Stomach (tissue), 9 donors: Measurements from ENCODE around the gene TJP1. TPM values are rescaled to one million over a fixed set of nuclear protein-coding genes. Genes with fewer than 3 reads are reported as not detected.
A peak's percentile ranks its signal among the peaks of the same experiment; 100 is the strongest.

Experiments
- DNase-seq, 2 donors: peaks; one replicate each; pipeline versions ENCODE4 v3.0.0 to v3.0.0-alpha.2; 2013 to 2019
- H3K27ac ChIP-seq, 5 donors: fragments of 200-600 bp in 4 of 5; sonication (generic) in 4 of 5; one replicate each; pipeline ENCODE4 v1.5.1; 2013 to 2019; ENCODE audit warnings: mild to moderate bottlenecking in 1 of 5, moderate library complexity in 1 of 5
- H3K27me3 ChIP-seq, 3 donors: fragments of 200-600 bp; sonication (generic); one replicate each; pipeline ENCODE4 v1.5.1; 2017 to 2019; ENCODE audit warnings: mixed run types in 1 of 3
- H3K36me3 ChIP-seq, 4 donors: fragments of 200-600 bp; sonication (generic); 1 replicate in 3 of 4; 2 replicates in 1 of 4; pipeline ENCODE4 v1.5.1; 2016 to 2019
- H3K4me1 ChIP-seq, 4 donors: fragments of 200-600 bp; sonication (generic); one replicate each; pipeline ENCODE4 v1.5.1; 2016 to 2019
- H3K4me3 ChIP-seq, 4 donors: fragments of 200-600 bp; sonication (generic) in 3 of 4; one replicate each; pipeline ENCODE4 v1.5.1; 2016 to 2019; ENCODE audit warnings: mild to moderate bottlenecking in 1 of 4
- H3K9me3 ChIP-seq, 4 donors: fragments of 200-600 bp; sonication (generic); one replicate each; pipeline ENCODE4 v1.5.1; 2016 to 2019
- CTCF ChIP-seq, 7 experiments: fragments of 450-650 bp in 4 of 7; fragments of 200-600 bp in 3 of 7; sonication (generic) in 3 of 7; IDR thresholded peaks; one replicate each; pipeline ENCODE4 v1.5.1; 2016 to 2019; ENCODE audit warnings: antibody characterized with exemption in 7 of 7, control low read depth in 2 of 7, mild to moderate bottlenecking in 1 of 7
- EP300 ChIP-seq: sonication (generic); formaldehyde crosslinking; IDR thresholded peaks from one replicate; pipeline ENCODE4 v1.6.1; 2017; ENCODE audit warnings: antibody characterized with exemption
- POLR2A ChIP-seq, 4 donors: fragments of 450-650 bp; IDR thresholded peaks; one replicate each; pipeline ENCODE4 v1.6.1; 2016; ENCODE audit warnings: antibody characterized with exemption in 4 of 4, control low read depth in 2 of 4, mild to moderate bottlenecking in 1 of 4, moderate library complexity in 1 of 4
- POLR2AphosphoS5 ChIP-seq, 3 donors: sonication (generic); formaldehyde crosslinking; IDR thresholded peaks; one replicate each; pipeline ENCODE4 v1.6.1; 2016; ENCODE audit warnings: antibody characterized with exemption in 3 of 3
- WGBS, 5 donors: extraction: QIAGEN DNeasy Blood & Tissue Kit in 3 of 5; methylation state at CpG; one replicate each; pipeline versions ENCODE4 v1.1.5 to v1.1.7; 2013 to 2018; 5-methylcytosine and 5-hydroxymethylcytosine counted together
- intact Hi-C: fragments of 100-400 bp; cut with DNase I; formaldehyde crosslinking; loops from one replicate; pipeline ENCODE4 v1.15.1; 2023; ENCODE audit warnings: low total_unique reads
- polyA plus RNA-seq, 3 donors: library from polyadenylated mRNA; stranded (reverse); fragments of 200-250 nt; gene quantifications; one replicate each; pipeline ENCODE4 v1.2.3, GENCODE V29; 2013
- total RNA-seq, 5 donors: library from RNA; depleted of rRNA; stranded (reverse); fragments of >200 nt; gene quantifications; one replicate each; pipeline versions ENCODE4 v1.1.0 to v1.2.3, GENCODE V29; 2014 to 2016
- donor health status: healthy with polysubstance abuse.
- donor health status: Bipolar disorder and iron deficiency.
- donor health status: healthy.

The TJP1 gene
- total and polyA plus RNA-seq, 8 donors = 12.3 to 167 (median 70.7) TPM

GRCh38 chr15:29792426-29793159 is 29.7 kb downstream of the TJP1 start:
- Histone ChIP-seq H3K9me3 (no peaks in the 10 kb centered on the region), H3K4me3 (no peak overlapping the region)
- intact Hi-C loops = no loop called here

GRCh38 chr15:29790607-29791006 is 31.7 kb downstream of the TJP1 start:
- H3K4me1 ChIP-seq = peaks cover 0 to 20% (median 7%) of the 10 kb centered on the region in 4 donors

More at GRCh38 chr15:29792426-29793159, 29.7 kb downstream of the TJP1 start:
- Histone ChIP-seq H3K27ac (no peak overlapping the region), H3K4me1 (peaks cover 0 to 6% (median under 1%) of the 10 kb centered on the region in 4 donors), H3K27me3 (no peaks in the 10 kb centered on the region), H3K36me3 (peaks cover 0 to 8% (median 4%) of the 10 kb centered on the region in 4 donors)
- TF ChIP-seq POLR2A (IDR thresholded peaks at IDR 0.05) (no peak), CTCF (IDR thresholded peaks at IDR 0.05) (no peak), EP300 (no peak), POLR2AphosphoS5 (IDR thresholded peaks at IDR 0.05) (no peak)
- WGBS, 5 donors = 91 to 97% (median 93%) methylated on average over 2 of the region's 2 CpGs
- DNase-seq = no peak

DNA sequence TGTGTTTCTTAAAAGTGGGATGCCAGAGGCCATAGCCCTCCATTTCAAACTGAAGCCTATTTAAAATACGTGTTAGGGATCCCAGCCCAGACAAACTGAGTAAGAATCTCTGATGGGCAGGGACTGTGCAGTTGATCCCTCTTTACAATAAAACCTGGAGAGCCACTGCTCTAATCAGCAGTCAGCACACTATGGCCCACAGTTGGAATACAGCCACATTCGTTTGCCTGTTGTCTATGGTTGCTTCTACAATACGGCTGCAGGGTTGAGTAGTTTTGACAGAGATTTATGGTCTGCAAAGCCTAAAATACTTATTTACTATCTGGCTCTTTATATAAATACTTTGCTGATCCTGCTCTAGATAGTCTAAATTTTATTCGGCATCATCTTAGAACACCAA is 32.4 kb downstream of the TJP1 start:
- Histone ChIP-seq H3K4me3 (no peak overlapping the region), H3K27ac (no peak overlapping the region)
- TF ChIP-seq CTCF (IDR thresholded peaks at IDR 0.05) (no peak), EP300 (no peak), POLR2A (IDR thresholded peaks at IDR 0.05) (no peak)

More at GRCh38 chr15:29790607-29791006, 31.7 kb downstream of the TJP1 start:
- Histone ChIP-seq H3K27ac (no peak overlapping the region), H3K27me3 (no peaks in the 10 kb centered on the region), H3K9me3 (no peaks in the 10 kb centered on the region), H3K4me3 (no peak overlapping the region), H3K36me3 (peaks cover 0 to 8% (median 4%) of the 10 kb centered on the region in 4 donors)
- DNase-seq = no peak
- intact Hi-C loops = no loop called here
- 80 to 94% (median 90%) methylated on average over 6 of the region's 6 CpGs for WGBS, 5 donors
- TF ChIP-seq POLR2AphosphoS5 (IDR thresholded peaks at IDR 0.05) (no peak), POLR2A (IDR thresholded peaks at IDR 0.05) (no peak), EP300 (no peak), CTCF (IDR thresholded peaks at IDR 0.05) (no peak)

GRCh38 chr15:29788433-29789034 is 33.7 kb downstream of the TJP1 start:
- no peak for TF ChIP-seq EP300
- TF ChIP-seq CTCF (IDR thresholded peaks at IDR 0.05) = no peak
- no peak for TF ChIP-seq POLR2AphosphoS5 (IDR thresholded peaks at IDR 0.05)
- TF ChIP-seq POLR2A (IDR thresholded peaks at IDR 0.05) = no peak
- Histone ChIP-seq H3K4me1 (peaks cover 0 to 25% (median 10%) of the 10 kb centered on the region in 4 donors), H3K36me3 (peaks cover 0 to 5% (median 1%) of the 10 kb centered on the region in 4 donors), H3K4me3 (no peak overlapping the region), H3K27me3 (no peaks in the 10 kb centered on the region), H3K9me3 (no peaks in the 10 kb centered on the region), H3K27ac (no peak overlapping the region)
- 86 to 95% (median 91%) methylated on average over 4 of the region's 4 CpGs for WGBS, 5 donors
- DNase-seq = no peak
- intact Hi-C loops = no loop called here

More for the DNA sequence above, 32.4 kb downstream of the TJP1 start:
- Histone ChIP-seq H3K27me3 (no peaks in the 10 kb centered on the region), H3K4me1 (peaks cover 0 to 25% (median 7%) of the 10 kb centered on the region in 4 donors), H3K9me3 (no peaks in the 10 kb centered on the region), H3K36me3 (peaks cover 0 to 8% (median 4%) of the 10 kb centered on the region in 4 donors)
- peak in 1 of 2 donors; percentile 11 for DNase-seq
- intact Hi-C loops = no loop called here
- 47 to 76% (median 66%) methylated on average over 4 of the region's 4 CpGs for WGBS, 5 donors
